Hindlimb muscle (tissue), 1 donor: ENCODE data around the gene TMPRSS11E. TPM values are rescaled to one million over a fixed set of nuclear protein-coding genes. Genes with fewer than 3 reads are reported as not detected.
"Not testable (repeated sequence)": the region's sequence is repeated elsewhere in the genome, so short reads cannot be mapped to it uniquely, and the experiment has no call there.

Experiments used
- DNase-seq: peaks from one replicate; pipeline ENCODE4 v3.0.0-alpha.2; 2013
- polyA plus RNA-seq: library from polyadenylated mRNA; unstranded; fragments of 120-200 nt; gene quantifications from one replicate; pipeline ENCODE4 v1.2.1, GENCODE V29; 2013; ENCODE audit not compliant: insufficient read length

Gene TMPRSS11E, protein sequence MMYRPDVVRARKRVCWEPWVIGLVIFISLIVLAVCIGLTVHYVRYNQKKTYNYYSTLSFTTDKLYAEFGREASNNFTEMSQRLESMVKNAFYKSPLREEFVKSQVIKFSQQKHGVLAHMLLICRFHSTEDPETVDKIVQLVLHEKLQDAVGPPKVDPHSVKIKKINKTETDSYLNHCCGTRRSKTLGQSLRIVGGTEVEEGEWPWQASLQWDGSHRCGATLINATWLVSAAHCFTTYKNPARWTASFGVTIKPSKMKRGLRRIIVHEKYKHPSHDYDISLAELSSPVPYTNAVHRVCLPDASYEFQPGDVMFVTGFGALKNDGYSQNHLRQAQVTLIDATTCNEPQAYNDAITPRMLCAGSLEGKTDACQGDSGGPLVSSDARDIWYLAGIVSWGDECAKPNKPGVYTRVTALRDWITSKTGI
- polyA plus RNA-seq: not detected

GRCh38 chr4:68447201-68447600 is at the start of gene TMPRSS11E:
Gene TMPRSS11E, plus strand, starts transcription at chr4:68447463. Its CDS starts 50 bp downstream, at chr4:68447513.
- DNase-seq: no peak

DNA sequence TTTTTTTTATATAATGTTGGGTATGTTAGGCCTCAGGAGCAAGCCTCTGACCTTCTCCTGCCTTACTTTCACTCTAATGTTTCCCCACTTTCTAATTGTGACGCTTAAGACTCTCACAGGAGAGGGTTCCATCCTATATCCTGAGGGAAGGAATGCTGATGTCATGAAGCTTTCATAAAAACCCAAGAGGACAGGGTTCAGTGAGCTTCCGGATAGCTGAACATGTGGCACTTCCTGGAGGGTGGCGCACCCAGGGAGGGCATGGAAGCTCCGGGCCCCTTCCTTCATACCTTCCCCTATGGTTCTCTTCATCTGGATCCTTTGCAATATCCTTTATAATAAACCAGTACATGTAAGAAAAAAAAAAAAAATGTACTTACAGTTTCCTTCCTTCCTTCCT is 48.0 kb upstream of the TMPRSS11E start:
- DNase-seq: no peak

- DNase-seq: no peak
These were observed 46.0 kb upstream of the TMPRSS11E start for GRCh38 chr4:68401231-68401630.

DNA sequence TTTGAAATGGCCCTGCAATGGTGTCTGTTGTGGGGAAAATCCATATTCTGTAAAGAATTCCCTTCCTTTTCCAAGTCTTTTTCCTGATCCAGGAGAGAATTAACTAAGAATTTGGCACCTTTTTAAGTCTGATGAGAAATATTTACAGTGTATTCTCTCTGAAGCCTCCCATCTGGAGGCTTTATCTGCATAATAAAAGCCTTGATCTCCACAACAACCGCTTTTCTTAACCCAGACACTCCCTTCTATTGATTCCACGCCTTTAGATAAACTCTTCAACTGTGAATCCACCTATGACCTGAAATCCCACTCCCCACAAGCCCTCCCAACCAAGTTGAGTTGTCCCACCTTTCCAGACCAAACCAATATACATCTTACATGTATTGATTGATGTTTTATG is 43.1 kb upstream of the TMPRSS11E start:
- DNase-seq: no peak

DNA sequence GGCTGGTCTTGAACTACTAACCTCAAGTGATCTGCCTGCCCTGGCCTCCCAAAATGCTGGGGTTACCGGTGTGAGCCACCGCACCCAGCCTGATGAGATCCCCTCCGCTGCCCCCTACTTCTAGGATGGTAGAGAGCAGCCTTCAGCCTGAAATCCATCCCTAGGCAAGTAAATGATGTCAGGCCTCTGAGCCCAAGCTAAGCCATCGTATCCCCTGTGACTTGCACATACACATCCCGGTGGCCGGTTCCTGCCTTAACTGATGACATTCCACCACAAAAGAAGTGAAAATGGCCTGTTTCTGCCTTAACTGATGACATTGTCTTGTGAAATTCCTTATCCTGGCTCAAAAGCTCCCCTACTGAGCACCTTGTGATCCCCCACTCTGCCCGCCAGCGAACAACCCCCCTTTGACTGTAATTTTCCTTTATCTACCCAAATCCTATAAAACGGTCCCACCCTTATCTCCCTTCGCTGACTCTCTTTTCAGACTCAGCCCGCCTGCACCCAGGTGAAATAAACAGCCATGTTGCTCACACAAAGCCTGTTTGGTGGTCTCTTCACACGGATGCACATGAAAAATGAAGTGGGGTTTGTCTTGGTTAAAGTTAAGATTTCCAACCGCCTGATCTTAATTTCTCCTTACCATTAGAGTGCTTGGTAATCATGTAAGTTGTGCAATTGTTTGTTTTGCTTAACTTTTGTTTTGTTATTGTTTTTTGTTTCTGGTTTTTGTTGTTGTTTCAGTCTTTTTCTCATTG is 41.4 kb upstream of the TMPRSS11E start:
- DNase-seq: not testable (repeated sequence)

- no peak for DNase-seq
These were observed 40.8 kb upstream of the TMPRSS11E start for GRCh38 chr4:68406479-68406859.

GRCh38 chr4:68407015-68407867 is 40.0 kb upstream of the TMPRSS11E start:
- DNase-seq: not testable (repeated sequence)

- DNase-seq: no peak
These were observed 39.4 kb upstream of the TMPRSS11E start for GRCh38 chr4:68407868-68408190.

GRCh38 chr4:68410149-68410548 is 37.1 kb upstream of the TMPRSS11E start:
- no peak for DNase-seq

GRCh38 chr4:68410643-68411042 is 36.6 kb upstream of the TMPRSS11E start:
- DNase-seq: no peak

DNA sequence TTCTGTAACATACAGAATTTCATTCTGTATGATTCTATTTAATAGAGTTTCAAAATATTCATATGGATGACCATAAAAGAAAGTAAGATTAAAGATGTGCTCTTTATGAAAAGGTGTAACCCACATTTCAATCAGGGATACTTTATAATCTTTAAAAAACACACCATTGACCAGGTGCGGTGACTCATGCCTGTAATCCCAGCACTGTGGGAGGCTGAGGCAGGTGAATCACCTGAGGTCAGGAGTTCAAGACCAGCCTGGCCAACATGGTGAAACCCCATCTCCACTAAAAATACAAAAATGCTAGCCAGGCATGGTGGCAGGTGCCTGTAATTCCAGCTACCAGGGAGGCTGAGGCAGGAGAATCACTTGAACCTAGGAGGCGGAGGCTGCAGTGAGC is 35.2 kb upstream of the TMPRSS11E start:
- not testable (repeated sequence) for DNase-seq

- DNase-seq: no peak
These were observed 30.7 kb upstream of the TMPRSS11E start for GRCh38 chr4:68416591-68416990.

DNA sequence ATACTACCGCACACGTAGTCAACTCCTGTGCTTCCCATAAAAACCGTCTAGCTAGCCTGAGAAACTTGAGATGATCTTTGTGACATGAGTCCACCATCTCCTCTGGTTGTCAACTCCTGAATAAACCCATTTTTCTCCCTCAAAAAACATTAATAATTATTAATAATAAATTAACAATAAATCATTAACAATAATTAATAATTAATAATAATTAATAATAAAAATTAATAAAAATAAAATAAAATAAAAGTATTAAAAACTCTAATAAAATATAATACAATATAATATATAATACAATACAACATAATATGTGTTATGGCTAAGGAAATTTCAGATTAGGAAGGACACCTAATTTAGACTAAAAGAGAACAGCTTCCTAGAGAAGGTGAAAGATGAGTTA is 20.7 kb upstream of the TMPRSS11E start:
- no peak for DNase-seq

DNA sequence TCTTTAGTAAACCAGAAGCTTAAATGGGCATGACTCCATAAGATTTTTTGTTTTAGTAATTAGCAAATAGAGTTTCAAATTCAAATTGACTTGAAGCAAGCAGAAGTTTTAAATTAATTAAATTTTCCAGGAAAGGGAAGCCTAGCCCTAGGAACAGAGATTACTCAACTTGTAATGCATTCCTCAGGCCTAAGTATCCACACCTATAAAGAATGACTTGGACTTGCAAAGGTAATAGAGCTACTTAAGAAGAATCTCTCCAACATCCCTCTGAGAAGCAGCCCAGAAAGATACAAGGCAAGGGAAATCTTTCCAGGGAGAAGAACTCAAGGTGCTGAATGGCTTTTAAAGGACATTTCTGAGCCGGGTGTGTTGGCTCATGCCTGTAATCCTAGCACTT is 16.9 kb upstream of the TMPRSS11E start:
- DNase-seq: no peak

DNA sequence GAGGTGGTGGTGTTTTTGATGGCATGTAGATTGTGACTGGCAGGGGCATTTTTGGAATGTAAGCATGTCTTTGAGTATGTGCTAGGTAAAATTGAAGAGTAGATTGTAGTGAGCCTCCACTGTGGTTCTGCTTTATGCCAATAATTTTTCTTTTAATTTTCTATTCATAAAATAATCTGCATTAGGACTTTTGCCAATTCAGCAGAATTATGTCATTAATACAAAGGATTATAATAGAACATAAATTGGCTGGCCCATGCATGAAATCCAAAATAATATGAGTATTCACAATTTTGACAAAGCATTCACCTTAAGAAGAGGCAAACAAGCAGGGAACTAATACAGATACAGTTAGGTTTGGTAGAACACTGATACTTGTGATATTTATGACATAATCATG is 14.9 kb upstream of the TMPRSS11E start:
- no peak for DNase-seq

- DNase-seq: no peak
These were observed 13.7 kb upstream of the TMPRSS11E start for GRCh38 chr4:68433582-68433981.

GRCh38 chr4:68434277-68434676 is 13.0 kb upstream of the TMPRSS11E start:
- DNase-seq: no peak

- DNase-seq: no peak
These were observed 12.4 kb upstream of the TMPRSS11E start for GRCh38 chr4:68434836-68435235.

- DNase-seq: no peak
These were observed 2.2 kb upstream of the TMPRSS11E start for GRCh38 chr4:68445111-68445510.

DNA sequence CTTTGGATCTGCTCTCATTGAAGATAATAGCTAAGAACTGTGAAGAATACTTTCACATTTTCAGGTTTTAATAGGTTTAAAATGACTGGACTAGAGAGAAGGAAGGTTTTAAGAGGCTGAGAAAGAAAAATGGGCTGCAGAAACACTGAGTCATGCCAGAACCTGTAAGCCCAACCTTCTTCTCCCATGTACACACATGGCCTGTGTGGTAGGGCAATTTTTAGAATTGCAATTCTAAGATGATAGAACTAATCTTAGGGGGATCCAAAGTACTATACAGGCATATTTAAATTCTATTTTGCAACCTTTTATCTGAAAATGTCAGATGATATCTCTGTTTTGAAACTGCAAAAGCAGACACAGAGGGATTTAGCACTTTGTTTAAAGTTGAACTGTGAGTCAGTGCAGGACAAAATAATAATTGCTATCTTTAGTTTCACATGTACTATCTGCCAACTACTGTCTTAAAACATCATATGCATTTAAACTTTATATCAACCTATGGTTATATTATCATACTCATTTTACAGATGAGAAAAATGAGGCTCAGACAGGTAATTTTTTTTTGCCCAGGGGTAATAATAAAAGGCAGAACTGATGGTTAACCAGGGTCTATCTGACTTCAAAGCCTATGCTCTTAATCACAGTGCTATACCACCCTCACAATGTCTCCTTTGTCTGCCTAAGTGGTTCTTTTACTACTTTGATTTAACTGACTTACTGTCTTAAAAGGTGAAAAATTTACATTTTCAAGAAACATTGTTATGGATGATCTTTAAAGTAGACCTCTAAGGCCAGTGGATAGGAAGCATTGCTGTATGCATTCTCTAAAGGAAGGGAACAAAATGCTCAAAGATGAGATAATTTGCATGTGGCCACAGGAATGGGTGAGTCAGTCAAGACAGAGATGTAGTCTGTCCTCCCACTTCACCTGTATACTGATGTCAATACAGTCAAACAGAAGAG is 4.3 kb downstream of the TMPRSS11E start:
- no peak for DNase-seq

DNA sequence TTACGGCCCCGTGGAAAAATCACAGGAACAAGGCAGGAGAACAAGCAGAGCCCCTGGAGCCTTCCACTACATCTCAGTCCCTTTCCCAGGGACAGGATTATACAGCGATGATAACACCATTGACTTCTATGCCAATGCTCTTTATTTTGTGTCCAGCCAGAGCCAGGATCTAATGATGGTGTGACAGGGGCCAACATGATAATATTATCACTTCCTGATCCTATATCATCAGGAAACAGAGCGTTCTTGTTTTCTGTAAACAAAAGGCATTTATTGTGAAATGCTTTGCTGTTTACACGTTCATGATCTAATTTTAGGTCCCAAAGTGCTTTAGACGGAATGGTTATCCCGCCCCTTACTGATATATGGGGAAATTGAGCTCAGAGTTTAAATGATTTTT is 12.8 kb downstream of the TMPRSS11E start:
- DNase-seq: no peak

DNA sequence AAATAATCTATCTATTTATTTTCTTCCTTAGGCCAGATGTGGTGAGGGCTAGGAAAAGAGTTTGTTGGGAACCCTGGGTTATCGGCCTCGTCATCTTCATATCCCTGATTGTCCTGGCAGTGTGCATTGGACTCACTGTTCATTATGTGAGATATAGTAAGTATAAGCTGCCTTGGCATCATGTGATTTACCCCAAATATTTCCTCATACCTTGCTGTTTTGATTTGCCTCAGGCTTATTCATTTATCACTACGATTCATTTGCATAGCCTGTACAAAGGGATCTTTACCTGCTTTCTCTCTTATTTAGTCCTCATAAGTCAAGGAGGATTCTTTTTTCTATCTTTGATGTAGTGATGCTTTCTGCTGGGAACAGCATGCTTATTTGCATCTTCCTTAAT is 14.5 kb downstream of the TMPRSS11E start:
- no peak for DNase-seq
